DMS 273 treated with DMSO at 0.1 percent for 48 hours (cell line): Measurements from ENCODE around the gene TMEM198.

Experiments used
- DNase-seq: peaks from one replicate; lab custom pipeline; 2025; lab: John Stamatoyannopoulos, UW

Gene TMEM198

DNA sequence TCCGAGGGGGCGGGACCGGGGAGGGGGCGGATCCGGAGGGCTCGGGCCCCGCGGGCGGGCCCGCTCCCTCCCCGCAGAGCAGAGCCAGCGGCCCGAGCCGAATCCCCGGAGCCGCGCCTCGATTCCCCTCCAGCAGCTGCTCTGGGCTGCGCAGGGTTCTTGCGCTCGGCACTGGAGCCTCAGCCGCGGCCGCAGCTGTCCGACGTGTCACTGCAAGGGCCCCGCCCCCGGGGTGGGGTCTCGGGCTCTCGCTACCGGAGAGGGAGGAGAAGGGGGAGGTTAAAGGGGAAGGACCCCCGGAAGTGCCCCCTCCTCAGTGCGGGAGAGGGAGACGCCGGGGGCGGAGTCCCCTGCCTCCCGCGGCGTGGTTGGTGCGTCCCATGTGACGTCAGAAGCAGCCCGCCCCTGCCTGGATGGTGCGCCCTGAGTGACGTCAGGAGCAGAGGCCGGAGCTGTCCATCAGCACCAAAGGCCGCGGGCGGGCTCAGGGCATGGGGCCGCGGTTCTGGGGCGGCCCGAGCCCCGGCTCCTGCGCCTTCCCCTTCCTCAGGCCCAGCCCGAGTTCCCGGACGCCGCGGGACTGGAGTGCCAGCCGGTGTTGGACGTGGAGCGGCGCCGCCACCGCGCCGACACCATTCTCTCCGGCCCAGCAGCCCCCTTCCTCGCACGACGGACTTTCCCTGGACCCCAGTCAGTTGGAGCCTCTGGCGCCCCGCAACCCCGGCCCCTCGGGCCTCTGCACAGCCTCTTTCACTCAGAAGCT lies at the start of gene TMEM198, which contains the start of gene CHPF:
TMEM198 (plus strand) TSS at position 433 of the 763 bp plus-strand sequence. CDS start 700 bp downstream, outside the sequence.
CHPF (minus strand) TSS at position 214 of the 763 bp plus-strand sequence. CDS start 271 bp downstream, outside the sequence.
- DNase-seq, result peak; percentile 91

GRCh38 chr2:219494952-219495530 lies 48.8 kb upstream of the TMEM198 start:
- no peak for DNase-seq

- DNase-seq, result peak; percentile 69
Observed at GRCh38 chr2:219495531-219496122, 48.2 kb upstream of the TMEM198 start.

GRCh38 chr2:219496247-219496824 lies 47.5 kb upstream of the TMEM198 start:
- no peak for DNase-seq

DNA sequence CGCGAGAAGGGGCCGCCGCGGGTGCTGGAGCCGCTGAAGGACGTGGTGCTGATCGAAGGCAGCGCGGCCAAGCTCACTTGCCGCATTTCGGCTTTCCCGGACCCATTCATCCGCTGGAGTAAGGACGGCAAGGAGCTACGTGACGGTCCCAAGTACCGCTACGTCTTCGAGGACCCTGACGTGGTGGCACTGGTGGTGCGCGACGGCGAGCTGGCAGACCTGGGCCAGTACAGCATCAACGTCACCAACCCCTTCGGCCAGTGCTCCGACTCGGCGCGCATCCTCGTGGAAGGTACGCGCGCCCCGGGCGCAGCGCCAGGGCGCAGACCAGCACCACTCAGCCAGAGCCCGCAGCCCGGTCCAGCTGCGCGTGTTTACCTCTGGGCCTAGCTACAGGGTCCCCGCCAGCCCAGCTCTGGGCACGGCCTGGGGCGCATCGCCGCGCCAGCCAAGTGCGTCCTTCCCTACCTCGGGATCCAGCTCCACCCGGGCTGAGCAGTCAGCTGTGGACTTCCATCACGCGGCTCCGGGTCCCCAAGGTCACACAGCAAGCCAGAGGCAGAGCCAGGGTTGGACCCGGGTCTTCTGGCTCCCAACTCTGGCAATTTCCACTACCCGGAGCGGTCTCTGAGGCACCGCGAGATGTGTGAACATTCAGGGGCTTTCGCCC lies 46.9 kb upstream of the TMEM198 start:
- no peak for DNase-seq

- DNase-seq, result no peak
Observed at GRCh38 chr2:219497495-219498279, 46.1 kb upstream of the TMEM198 start.

DNA sequence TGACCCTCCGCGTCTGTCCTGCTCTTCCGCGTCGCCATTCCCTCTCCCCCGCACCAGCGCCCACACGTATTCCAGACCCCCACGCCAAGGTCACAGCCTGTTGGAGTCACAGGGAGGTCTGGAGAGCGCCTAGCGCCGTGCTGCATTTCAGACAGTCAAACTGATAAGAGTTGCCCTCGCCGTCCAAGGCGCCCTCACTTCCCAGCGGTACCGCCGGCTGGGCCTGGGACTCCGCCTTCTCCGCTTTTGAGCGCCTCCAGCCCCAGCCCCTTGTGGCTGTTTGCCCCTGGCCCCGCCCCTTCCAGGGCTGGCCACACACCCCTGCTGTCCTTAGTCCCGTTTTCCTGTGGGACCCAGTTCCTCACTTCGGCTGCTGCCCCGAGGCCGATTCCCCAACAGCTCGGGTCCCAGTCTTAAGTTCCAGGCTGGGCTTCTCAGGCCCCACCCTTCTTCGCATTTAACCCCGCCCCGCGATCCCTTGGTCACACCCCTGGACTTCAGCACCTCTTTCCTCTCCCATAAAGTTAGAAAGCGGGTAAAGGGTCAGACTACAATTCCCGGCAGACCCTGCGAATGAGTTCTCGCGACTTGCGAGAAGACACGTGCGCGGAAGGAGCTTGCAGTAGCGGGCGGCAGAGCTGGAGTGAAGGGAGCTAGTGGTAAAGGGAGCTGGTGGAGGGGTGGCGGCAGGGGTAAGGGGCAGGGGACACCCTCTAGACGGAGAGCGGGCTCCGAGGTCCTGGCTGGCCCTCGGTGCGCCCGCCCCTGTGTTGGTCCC lies 45.4 kb upstream of the TMEM198 start, which contains the start of gene GMPPA:
GMPPA (plus strand) TSS at position 612 of the 778 bp plus-strand sequence. CDS start 1,085 bp downstream, outside the sequence.
- DNase-seq, result peak; percentile 98

- no peak for DNase-seq
Observed at GRCh38 chr2:219499058-219499307, 44.8 kb upstream of the TMEM198 start.

GRCh38 chr2:219499555-219499954 lies 44.3 kb upstream of the TMEM198 start:
- DNase-seq, result no peak

GRCh38 chr2:219500135-219500534 lies 43.7 kb upstream of the TMEM198 start:
- peak; percentile 17 for DNase-seq

- no peak for DNase-seq
Observed at GRCh38 chr2:219501849-219502248, 42.0 kb upstream of the TMEM198 start.

GRCh38 chr2:219502618-219503017 lies 41.2 kb upstream of the TMEM198 start:
- DNase-seq, result no peak

- no peak for DNase-seq
Observed at GRCh38 chr2:219505585-219505984, 38.2 kb upstream of the TMEM198 start.

DNA sequence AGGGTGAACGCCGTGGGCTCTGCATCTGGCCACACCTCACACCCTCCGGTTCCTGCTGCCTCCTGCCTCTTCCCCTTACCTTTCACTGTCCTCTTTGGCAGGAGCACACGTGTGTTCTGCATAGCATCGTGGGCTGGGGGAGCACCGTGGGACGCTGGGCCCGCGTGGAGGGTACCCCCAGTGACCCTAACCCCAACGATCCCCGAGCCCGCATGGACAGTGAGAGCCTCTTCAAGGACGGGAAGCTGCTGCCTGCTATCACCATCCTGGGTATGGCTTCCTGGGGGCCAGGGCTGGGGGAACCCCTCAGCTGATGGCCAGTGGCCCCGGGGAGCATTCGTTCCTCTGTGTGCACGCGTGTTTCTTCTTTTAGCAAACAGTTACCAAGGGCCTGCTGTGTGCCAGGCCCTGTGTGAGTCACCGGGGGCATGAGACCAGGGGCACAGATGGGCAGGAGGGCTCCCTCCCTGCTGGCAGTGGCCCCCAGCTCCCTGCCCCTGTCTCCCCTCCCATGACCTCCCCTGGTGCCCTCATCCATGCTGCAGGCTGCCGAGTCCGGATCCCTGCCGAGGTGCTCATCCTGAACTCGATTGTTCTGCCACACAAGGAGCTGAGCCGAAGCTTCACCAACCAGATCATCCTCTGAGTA lies 37.6 kb upstream of the TMEM198 start:
- peak; percentile 71 for DNase-seq

GRCh38 chr2:219506802-219507526 lies 36.9 kb upstream of the TMEM198 start:
- DNase-seq, result peak; percentile 93

DNA sequence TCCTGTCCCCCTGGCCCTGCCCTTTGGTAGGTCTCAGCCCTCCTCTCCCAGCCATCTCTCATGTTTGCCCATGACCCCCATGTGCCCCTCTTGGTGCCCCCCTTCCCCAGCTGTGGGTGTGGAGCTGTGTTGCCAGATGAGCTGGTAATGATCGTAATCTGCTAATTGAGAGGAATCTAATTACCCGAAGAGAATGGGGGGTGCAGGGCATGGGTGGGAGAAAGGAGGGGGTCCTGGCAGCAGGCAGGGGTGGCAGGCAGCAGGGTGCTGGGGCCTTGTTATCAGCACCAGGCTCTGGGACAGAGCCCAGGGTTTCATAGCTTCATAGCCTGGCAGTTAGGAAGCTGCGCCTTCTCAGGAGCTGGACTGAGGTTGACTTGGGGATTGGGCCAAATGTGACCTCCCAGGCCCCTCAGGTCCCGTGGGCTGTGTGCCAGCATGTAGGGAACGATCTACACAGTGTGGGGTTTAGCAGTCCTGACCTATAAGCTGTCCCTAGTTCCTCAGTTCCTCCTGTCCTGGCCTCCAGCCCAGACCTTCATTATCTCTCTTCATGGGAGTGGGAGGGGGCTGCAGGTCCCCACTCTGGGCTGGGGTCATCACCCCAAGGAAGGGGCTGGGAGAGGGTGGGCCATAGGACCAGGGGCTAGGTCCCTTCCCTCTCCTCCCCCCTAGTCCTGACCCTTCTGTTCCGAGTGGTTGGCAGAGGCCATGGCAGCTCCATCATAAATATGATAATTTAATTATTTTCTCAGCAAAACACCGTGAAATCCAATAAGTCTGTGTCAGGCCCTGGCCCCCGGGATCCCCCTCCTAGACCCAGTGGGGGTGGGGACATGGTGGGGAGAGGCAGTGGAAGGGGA lies 36.0 kb upstream of the TMEM198 start:
- DNase-seq, result no peak

- no peak for DNase-seq
Observed at GRCh38 chr2:219508444-219508734, 35.4 kb upstream of the TMEM198 start.

DNA sequence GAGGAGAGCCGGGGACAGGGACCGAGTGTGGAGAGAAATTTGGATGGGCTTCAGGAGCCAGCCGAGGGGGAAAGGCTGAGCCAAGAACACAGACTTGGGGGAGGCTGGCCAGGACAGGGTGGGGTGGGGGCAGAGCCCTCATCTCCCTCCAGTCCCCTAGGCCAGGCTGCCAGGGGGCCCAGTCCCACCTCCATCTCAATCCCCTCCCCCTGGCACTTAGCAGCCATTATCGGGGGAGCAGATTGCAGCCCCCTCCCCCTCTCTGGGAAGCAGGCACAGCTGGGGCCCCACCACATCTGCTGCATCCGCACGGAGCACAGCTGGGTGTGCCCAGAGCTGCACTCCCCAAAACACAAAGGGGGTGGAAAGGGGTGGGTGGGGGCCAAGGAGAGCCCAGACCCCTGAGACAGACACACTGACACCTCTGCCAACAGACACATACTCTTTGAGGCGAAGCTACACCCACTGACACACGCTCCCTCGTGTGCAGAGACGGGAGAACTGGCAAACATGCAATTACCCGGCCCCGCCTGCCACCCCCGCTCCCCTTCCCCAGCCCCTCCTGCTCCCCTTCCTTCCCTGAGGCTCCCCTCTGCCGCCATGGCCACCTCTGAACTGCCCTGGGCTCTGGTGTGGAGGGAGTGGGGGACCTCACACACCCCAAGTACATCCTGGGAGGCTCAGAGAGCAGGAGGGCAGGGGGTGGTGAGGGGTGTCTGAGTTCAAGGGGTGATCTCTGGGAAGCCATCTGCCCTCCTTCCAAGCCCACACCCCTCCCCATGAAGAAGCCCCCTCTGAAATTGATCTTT lies 34.7 kb upstream of the TMEM198 start:
- peak; percentile 61 for DNase-seq
